SU-DHL-6 (cell line): ENCODE data around the gene PUS1.

ENCODE experiments used
- CTCF ChIP-seq: fragments of 200-600 bp; sonication (generic); IDR thresholded peaks from one replicate; pipeline ENCODE4 v1.5.1; 2017; ENCODE audit warnings: antibody characterized with exemption, mild to moderate bottlenecking, low read length, moderate library complexity; ENCODE audit not compliant: insufficient read depth, poor library complexity, severe bottlenecking
- EZH2phosphoT487 ChIP-seq: fragments of 200-600 bp; sonication (generic), shearing (Covaris generic); conservative IDR thresholded peaks from 2 replicates; pipeline ENCODE4 v1.6.1; 2018; ENCODE audit warnings: mild to moderate bottlenecking, antibody characterized with exemption, low read length, moderate library complexity, mixed read lengths

- TF ChIP-seq CTCF (no peak), EZH2phosphoT487 (no peak)
Observed at GRCh38 chr12:131893605-131894312, 35.3 kb upstream of the PUS1 start.
